SK-MEL-5 (cell line): ENCODE measurements around the gene HIKESHI. TPM values are rescaled to one million over a fixed set of nuclear protein-coding genes. Genes with fewer than 3 reads are reported as not detected.

Experiments
- small RNA-seq, 2 experiments: library from RNA; depleted of rRNA; stranded (forward); fragments of <200 nt; gene quantifications; one replicate each; pipeline ENCODE3, GENCODE V24; 2014
- total RNA-seq: library from RNA; depleted of rRNA; stranded (reverse); fragments of >200 nt; shearing (Covaris generic); gene quantifications from 2 replicates; pipeline ENCODE4 v1.2.3, GENCODE V29; 2014; rRNA removed

Gene HIKESHI
- total RNA-seq, 1 experiment from 2014 or later = 36.6 TPM

Small RNA genes within 50 kb of the gene (small RNA-seq; reads per million reads assigned to genes)
- 0 to 0.05 reads per million in 2 experiments for gene RN7SL225P

Other genes with a start within 250 kb of the HIKESHI start
- gene PICALM, start 233.2 kb upstream of the HIKESHI start, total RNA-seq = 123 and 127 TPM in 2 replicates
- gene EED, start 57.5 kb upstream of the HIKESHI start, total RNA-seq = 15.8 and 17.8 TPM in 2 replicates
- gene CCDC81, start 72.6 kb downstream of the HIKESHI start, total RNA-seq = not detected in 2 replicates